ENCODE data around the gene CSNK1D.
"Not testable (repeated sequence)": the region's sequence is repeated elsewhere in the genome, so short reads cannot be mapped to it uniquely, and the experiment has no call there.

The CSNK1D gene

DNA sequence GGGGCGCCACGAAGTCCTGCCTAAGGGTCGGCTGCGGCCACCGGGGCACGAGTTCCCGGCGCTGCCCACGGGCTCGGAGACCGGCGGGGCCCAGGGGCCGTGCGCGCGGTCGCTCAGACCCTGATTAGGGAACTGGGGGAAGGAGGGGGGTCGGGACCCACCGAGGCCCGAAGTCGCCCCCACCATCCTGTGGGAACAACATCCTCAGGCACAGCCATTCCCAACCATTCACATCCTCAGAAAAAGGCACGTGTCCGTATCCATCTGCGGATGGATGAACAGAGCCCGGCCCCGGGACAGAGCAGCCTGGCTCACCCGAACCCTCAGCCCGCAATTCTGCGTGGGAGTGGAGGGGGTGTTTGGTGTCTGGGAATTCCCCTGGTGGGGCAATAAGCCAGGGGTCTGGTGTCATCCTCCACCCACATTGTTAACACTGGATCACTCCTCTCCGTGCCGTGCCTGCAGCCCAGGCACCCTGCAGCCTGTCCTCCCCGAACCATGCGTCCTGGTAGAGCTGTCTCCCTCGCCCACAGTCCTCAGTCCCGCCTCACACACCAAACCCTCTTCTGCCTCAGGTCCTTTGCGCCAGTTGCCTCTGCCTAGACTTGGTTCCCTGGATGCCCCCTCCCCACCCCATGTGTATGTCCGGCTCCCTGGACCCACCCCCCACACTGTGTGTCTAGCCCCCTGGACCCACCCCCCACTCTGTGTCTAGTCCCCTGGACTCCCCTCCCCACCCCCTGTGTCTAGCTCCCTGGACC, 60.1 kb downstream of the CSNK1D start:
- peak; percentile 70 for DNase-seq (ENCODE audit: low read depth)

DNA sequence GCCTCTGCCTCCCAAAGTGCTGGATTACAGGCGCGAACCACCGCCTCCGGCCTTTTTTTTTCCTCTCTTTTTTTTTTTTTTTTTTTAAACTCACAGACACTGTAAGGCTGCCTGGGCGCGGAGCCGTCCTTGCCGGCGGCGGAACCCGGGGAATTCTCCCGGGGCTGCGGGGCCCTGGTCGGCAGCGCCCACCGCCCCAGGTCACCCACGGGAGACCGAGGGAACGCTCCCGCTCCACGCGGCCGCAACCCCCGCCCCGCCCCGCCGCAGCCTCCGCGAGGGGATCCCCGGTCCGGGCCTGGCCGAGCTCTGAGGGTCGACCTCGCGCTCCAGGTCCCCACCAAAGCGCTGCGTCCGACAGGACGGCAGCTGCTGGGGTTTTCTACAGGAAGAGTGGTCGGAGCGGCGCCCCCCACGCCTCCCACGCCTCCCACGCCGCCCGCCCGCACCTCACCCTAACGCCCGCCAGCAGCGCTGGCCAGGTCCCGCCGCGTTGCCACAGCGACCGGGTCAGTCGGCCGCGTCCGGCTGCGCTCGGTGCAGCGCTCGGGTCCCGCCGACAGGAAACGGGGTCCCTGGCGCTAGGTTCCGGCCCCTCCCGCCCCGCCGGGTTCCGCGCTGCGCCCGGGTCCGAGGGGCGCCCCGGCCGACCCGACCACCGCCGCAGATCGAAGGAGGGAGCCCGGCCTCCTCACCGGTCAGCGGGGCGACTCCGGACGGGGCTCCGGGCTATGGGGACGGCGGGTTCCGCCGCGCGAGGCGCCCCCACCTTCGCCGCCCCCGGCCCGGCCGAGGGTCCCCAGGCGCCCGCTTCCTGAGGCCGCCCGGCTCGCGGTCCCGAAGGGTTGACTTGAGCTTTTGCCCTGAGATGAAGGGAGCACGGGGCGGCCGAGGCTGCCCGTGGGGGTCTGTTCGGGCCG, 60.9 kb downstream of the CSNK1D start, which contains the start of gene CCDC57:
TSS of gene CCDC57 (minus strand) at position 512 of the 920 bp plus-strand sequence. CDS start 10,898 bp downstream, outside the sequence.
- peak; percentile 76 for DNase-seq (ENCODE audit: low read depth)

DNA sequence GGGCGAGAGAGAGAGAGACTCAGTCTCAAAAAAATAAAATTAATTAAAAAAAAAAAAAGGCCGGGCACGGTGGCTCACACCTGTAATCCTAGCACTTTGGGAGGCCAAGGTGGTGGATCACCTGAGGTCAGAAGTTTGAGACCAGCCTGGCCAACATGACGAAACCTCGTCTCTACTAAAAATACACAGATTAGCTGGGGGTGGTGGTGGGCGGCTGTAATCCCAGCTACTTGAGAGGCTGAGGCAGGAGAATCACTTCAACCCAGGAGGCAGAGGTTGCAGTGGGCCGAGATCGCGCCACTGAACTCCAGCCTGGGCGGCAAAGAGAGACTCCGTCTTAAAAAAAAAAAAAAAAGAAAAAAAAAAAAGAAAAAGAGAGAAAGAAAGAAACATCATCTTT, 62.8 kb downstream of the CSNK1D start:
- not testable (repeated sequence) for DNase-seq (ENCODE audit: low read depth)

DNA sequence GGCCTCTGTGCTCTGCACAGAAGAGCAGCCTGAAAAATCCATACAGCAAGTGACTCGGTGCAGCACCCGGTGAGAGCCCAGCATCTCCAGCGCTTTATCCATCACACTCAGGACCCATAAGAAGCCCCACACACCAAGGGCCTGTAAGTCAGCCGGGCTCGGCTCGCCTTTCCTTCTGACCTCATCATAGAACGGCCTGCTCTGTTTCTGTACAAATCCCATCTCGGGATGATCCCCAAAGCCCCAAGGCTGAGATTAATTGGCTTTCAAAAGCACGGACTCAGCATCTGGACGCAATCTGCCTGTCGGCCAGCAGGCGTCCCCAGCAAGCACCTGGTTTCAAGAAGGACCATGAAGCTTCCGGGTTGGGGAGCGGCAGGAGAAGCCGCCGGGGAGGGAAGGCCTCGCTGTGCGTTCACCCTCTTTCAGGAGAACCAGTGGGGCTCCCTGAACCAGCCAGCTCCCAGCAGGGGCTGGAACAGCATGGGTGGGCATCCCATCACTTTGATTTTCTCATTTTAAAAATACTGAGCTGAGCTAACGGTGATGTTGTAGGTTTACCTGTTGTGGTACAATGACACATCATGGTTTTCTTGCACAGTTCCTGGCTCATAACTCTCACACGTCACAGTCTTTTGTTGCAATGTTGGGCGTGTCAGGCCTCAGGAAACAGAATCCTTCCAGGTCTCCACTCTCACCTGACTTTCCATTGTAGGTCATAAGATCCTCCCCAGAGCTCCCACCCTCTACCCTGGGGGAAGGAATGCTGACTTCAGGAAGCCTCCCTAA, 67.6 kb downstream of the CSNK1D start:
- DNase-seq (ENCODE audit: low read depth), result peak; percentile 87

DNA sequence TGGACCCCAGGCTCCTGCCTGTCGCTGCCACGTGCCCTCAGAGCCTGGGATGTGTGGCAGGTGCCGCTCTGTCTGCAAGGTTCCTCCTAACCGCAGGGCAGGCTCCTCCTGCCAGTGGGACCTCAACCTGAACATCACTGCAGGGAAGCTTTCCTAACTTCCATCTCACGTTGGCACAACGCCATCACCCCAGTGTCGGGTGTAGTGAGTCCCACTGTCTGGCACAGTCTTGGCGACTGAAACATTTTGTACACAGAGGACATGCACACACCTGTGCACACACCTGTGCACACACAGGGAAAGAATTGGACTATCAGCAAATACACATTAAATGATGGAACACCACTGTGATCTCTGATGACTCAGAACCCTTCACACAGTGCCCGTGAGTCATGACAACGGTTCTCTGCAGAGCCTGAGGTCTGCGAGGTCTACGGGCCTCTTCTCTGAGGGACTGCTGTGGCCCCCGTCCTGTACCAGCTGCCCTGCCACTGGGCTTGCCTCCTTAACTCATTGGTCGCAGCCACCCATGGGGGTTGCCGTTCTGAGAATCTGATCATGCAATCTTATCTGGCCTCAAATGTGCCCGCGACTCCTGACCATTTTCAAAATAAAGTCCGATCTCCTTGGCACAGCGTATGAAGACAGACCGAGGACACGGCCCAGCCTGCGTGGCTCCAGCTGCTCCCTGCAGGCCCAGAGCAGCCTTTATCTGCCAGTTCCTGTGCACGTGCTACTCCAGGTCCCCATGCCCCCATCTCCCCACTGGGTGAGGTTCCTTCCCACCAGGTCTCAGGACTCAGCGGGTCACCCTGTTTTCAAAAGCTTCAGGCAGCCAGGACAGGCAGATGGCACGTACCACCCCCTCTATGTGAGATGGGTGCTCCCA, 68.4 kb downstream of the CSNK1D start:
- peak; percentile 47 for DNase-seq (ENCODE audit: low read depth)

DNA sequence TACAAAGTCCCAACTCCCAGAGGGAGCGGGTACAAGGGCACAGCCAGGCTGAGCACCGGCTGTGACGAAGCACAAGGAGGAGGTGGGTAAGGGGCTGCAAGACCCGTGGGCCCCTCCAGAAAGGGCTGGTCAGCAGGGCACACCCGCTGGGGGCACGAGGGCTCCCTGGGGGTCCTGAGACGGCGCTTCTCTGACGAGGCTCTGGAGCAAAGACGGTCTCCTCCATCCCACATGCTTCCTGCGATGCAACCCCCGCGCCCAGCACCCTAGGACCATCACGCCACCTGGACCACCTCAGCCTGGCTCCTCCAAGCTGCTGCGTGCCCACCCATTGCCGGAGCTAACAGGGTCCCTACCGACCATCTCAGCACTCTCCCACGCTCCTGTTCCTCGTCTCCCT, 69.6 kb downstream of the CSNK1D start:
- no peak for DNase-seq (ENCODE audit: low read depth)

DNA sequence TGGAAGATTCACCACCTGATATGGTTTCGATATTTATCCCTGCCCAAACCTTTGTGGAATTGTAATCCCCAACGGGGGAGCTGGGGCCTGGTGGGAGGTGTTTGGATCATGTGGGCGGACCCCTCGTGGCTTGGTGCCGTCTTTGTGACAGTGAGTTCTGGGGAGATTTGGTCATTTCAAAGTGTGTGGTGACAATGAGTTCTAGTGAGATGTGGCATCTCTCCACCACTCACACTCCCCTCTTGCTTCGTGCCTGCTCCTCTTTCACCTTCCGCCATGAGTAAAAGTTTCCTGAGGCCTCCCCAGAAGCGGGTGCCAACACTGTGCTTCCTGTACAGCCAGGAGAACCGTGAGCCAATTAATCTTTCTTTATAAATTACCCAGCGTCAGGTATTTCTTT, 70.5 kb downstream of the CSNK1D start:
- DNase-seq (ENCODE audit: low read depth), result no peak

DNA sequence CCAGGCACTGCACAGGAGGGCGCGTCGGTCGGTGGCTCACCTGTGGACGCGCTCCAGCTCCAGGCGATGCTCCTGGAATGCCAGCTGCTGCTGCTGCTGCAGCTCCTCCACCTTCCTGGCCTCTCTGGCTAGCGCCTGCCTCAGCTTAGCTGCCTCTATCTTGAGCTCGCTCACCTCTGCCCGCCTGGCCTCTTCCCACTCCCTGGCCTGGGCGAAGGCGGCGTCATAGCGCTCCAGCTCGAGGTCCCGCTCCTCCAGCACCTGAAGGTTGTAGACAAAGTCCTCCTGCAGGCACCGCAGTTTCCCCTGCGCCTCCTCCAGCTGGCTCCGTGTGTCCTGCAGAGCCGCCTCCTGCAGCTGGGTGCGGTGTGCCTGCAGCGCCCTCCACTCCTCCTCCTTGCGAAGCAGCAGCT, 72.0 kb downstream of the CSNK1D start:
- no peak for DNase-seq (ENCODE audit: low read depth)

DNA sequence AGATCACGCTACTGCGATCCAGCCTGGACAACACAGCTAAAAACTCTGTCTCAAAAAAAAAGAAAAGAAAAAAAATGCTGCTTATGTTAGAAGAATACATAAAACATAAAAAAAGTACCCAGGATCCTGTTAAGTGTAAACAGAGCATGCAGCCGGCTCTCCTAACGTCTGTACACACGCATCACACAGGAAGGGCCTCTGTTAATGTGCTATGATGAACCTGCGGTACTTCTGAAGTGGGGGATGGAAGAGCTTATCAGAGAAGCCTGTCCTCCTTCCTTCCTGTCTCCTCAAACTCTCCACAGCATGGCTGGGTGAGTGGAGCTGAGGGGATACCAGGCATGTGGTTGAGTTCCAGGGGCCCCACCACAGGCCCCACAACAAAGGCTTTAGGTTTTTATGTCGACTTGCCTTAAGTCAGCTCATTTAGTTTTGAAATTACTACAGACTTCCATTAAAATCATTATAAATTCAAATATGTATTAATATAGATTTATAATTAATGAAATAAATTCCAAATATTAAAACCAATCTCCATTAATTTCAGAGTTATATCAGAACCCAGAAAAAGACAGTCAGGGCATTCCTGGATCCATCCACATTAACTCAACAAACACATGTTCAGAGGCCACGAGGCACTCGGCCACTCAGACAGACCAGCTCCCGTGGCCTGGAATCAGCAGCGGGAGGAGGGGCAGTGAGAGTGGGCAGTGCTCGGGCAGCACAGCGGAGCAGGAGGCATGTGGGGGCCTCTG, 72.6 kb downstream of the CSNK1D start:
- no peak for DNase-seq (ENCODE audit: low read depth)

DNA sequence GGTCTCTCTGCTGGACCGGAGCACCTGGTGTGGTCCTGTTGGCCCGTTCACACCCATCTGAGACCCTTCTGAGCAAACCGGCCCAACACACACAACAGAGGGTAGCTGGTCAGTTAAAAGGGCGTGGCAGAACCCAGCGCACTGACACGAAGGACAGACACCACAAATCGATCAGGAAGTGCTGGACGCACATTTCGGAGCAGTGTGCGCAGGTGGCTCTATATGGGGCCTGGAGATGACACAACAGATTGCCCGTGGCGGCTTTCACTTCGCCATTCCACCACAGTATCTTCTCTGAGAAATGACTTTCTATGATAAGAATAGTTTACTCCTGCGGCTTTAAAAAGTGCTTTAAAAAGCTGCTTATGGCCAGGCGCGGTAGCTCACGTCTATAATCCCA, 73.4 kb downstream of the CSNK1D start:
- DNase-seq (ENCODE audit: low read depth), result no peak

DNA sequence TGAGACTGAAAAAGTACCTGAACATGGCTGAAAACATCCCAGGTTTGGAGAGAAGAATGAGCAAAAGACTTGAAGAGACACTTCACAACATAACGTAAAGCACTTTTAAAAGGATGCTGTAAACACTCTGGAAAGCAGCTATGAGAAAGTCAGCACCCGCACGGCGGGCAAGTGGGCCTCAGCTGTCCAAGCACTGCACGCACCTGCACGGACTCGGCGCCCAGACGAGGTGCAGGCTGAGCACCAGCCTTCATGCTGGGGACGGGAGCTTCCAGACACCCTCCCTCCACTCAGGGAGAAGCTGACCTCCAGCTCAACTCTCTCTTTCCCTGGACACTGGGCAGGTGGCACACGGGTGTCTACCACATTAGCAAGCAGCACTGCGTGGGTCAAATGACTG, 74.0 kb downstream of the CSNK1D start:
- no peak for DNase-seq (ENCODE audit: low read depth)

DNA sequence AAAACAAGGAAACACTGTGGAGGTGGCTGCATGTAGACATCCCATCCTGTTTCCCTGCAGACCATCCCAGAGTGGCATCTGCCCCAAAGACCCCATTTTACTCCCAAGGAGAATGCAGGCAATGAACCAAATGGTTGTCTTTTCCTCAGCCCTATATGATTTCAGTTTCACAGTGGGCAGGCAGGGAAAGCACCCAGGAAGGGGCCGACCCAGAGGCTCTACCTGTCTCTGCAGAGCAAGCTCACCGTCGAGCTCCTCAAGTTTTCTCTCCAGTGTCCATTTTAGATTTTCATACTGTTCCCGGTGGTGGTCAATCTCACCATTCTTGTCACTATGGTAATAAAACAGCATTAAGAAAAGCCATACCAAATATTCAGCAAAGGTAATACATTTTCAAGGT, 75.4 kb downstream of the CSNK1D start:
- no peak for DNase-seq (ENCODE audit: low read depth)

DNA sequence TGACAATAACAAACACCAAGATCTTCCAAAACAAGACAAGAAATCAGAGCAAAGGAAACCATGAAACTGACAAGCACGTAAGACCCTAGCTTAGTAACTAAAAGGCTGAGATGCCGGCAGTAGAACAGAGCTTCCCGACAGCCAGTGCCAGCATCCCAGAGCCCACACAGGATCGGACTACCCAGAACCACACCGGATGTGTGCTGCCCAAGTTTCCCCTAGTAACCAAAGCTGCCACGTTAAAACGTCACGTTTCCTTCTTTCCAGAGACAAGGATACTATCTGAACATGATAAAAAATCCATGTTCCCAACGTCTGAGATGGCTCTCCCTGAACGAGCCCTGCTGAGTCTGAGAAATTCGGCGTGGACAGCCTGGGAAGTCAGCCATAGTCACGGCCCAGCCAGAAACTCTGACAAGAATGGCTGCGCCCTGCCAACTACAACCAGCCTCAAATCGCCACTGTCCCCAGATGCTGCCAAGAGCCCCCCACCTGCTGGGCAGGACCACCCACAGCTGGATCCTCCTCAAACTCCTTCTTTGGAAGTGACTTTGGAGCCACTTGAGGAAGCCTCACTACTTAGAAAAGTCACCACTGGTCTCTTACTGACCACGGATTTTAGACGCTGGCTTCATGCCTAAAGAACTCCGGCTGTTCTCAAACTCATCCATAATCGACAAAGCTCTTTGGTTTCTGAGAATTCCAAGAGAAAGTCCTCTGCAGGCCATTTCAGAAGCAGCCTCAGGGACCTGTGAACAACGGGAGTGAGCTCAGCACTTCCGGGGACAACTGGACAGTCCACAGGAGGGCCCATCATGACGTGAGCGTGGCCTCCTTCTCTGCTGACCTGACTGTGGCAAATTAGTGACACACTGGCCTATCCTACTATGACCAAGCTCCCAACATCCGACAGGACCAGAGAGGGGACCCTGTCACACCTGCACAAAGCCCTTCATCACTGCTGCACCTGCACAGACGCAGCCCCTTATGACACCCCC, 77.5 kb downstream of the CSNK1D start:
- DNase-seq (ENCODE audit: low read depth), result no peak

DNA sequence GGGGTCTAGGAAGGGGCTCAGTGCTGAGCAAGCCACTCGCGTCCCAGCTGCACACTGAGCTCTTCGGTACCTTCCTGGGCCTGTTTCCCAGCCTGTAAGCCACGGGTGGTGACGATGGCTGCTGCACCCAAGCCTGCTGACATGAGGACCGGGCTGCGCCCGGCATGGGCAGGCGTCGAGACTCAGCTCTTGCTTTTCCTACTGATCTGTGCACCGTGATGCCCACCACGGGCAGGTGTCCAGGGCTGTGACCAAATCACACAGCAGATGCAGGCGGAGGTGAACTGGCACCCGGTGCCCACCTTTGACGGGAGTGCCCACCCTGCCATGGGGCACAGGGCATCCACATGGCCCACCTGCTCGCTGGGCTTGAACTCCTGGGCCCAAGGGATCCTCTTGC, 78.7 kb downstream of the CSNK1D start:
- DNase-seq (ENCODE audit: low read depth), result no peak

DNA sequence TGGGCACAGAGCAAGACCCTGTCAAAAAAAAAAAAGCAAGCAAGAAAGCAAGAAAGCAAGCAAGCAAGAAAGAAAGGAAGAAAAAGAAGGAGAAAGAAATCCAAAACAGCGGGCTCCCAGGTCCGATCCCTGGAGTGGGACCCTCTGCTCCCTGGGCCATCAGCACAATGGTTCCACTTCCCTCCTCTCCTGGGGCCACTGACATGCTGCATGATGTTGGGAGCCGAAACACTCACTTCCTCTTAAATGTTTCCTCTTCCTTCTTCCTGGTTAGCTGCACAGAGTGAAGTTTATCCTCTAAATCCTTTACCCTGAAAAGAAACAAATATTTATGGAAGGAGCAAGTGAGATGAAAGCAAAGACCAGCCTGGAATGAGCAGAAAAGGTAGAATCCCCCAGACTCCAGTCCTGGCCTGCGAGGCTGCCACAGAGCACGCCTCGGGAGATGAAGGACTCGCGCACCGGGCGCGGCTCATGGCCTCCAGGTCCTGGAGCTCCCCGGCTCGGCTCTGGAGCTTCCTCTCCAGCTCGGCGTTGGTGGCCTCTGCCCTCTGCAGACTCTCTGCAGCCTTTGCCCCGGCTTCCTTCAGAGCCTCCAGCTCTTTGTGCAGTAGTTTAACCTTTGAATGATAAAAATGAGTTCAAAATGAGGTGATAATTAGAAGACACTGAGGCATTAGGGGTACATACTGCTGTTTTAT, 79.8 kb downstream of the CSNK1D start:
- no peak for DNase-seq (ENCODE audit: low read depth)

DNA sequence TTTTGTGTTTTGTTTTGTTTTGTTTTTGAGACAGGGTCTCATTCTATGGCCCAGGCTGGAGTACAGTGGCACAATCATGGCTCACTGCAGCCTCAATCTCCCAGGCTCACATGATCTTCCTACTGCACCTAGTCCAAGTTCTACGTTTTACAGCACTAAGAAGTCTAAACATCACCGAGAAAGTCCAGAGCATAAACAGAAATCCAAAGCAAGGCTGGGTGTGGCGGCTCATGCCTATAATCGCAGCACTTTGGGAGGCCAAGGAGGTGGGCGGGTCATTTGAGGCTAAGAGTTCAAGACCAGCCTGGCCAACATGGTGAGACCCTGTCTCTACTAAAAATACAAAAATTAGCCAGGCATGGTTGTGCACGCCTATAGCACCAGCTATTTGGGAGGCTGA, 80.5 kb downstream of the CSNK1D start:
- DNase-seq (ENCODE audit: low read depth), result not testable (repeated sequence)

Measured in fibroblast of gingiva (primary cell).